ENCODE measurements around the gene TMEM231.
"Not testable (repeated sequence)": the region's sequence is repeated elsewhere in the genome, so short reads cannot be mapped to it uniquely, and the experiment has no call there.

The TMEM231 gene

GRCh38 chr16:75566758-75567255 lies 10.8 kb upstream of the TMEM231 start:
- no peak for DNase-seq (ENCODE audit: low spot score)

DNA sequence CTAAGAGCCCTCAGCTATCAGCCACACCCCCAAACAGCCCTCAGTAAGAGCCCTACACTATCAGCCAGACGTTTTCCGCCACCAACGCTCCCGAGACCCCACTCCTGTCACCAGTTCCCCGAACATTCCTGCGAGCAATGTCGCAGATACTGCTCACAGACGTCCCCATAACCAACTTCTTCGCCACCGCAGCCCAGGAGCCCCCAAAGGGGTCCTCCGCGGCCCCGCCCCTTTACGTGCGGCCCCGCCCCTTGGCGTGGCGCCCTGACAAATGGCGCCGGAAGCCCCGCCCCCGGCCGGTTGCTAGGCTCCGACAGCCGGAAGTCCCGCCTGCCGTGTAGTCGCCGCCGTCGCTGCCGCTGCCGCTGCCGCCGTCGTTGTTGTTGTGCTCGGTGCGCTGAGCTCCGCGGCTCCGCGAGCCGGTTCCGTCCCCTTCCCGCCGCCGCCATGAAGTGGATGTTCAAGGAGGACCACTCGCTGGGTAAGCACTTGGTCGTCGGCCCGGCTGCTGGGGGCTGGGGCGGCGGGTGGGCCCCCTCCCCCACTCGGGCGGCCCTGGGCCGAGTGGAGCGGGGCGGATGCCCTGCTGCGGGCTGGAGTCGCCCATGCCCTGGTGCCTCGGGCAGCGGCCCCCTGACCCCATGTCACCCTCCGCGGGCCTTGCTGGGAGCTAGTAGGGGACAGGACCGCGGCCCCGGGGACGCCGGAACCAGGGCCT lies 10.1 kb upstream of the TMEM231 start, which contains the start of gene GABARAPL2:
Gene GABARAPL2 (plus strand): TSS at position 340 of the 718 bp plus-strand sequence. CDS start 108 bp downstream, at position 448.
- peak; percentile 95 for DNase-seq (ENCODE audit: low spot score)

DNA sequence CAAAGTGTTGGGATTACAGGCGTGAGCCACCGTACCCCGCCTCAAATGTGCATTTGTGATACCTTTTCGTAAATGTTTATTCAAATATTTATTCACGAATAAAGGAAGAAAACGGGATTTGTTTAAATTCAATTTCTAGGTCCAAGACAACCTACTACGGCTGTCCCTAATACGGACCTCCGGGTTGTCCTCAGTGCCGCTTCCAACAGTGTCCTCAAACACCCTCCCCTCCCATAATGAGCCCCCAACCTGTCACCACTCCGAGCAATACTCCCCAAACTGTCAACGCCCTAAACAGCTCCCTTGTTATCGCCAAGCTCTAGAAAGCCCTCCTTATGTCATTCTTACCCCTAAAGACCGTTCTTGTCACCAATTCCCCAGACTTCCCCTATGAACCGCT lies 9.6 kb upstream of the TMEM231 start:
- no peak for DNase-seq (ENCODE audit: low spot score)

GRCh38 chr16:75559564-75560372 lies 3.7 kb upstream of the TMEM231 start:
- DNase-seq (ENCODE audit: low spot score), result no peak

DNA sequence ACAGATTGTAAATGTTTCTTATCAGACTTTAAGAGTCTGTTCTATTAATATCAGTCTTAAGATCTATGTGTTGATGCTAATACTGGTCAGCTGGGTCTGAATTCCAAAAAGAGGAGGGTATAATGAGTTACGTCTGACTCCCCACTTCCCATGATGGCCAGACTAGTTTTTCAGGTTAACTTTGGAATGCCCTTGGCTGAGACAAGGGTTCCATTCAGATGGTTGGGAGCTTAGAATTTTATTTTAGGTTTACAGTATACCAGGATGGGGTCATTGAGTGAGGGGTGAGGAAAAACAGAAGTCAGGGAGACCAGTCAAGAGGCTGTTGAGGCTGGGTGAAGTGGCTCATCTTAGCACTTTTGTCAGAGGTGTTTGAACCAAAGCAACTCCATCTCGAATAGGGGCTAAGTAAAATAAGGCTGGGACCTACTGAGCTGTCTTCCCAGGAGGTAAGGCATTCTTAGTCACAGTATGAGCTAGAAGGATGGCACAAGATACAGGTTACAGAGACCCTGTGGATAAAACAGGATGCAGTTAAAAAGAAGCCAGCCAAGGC lies 2.9 kb upstream of the TMEM231 start:
- no peak for DNase-seq (ENCODE audit: low spot score)

GRCh38 chr16:75556431-75556950 lies 439 bp upstream of the TMEM231 start:
- DNase-seq (ENCODE audit: low spot score), result no peak

GRCh38 chr16:75555213-75555706 lies 792 bp downstream of the TMEM231 start:
- DNase-seq (ENCODE audit: low spot score), result peak; percentile 81

DNA sequence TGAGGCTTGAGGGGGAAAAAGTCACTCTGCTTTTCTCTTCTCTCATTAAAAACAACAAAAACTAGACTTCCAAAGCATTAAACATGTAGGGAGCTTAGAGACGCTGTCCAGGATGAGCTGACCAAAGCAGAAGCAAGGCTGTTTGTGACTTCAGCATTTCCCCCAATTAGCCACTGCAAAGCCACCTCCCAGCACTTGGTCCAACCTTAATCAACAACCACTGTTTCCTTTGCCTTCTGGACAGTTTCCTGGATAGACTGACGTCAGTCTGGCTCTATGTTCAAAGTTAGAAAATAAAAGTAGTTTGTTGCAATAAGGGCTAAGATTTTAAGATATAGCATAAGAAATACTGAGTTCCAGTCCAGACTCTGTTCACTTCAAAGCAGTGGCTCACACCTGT lies 3.1 kb downstream of the TMEM231 start:
- no peak for DNase-seq (ENCODE audit: low spot score)

- DNase-seq (ENCODE audit: low spot score), result no peak
Observed at GRCh38 chr16:75550211-75550662, 5.8 kb downstream of the TMEM231 start.

DNA sequence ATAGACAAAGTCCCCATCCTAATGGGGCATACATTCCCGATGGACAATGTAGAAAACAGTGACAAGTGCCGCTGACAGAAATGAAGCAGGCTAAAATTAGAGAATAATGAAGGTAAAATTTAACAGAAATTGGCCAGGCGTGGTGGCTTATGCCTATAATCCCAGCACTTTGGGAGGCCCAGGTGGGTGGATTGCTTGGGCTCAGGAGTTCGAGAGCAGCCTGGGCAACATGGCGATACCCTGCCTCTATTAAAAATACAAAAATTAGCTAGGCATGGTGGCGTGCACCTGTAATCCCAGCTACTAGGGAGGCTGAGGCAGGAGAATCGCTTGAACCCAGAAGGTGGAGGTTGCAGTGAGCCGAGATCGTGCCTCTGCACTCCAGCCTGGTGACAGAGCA lies 7.6 kb downstream of the TMEM231 start:
- DNase-seq (ENCODE audit: low spot score), result not testable (repeated sequence)

GRCh38 chr16:75546293-75546692 lies 9.8 kb downstream of the TMEM231 start:
- DNase-seq (ENCODE audit: low spot score), result no peak

- DNase-seq (ENCODE audit: low spot score), result not testable (repeated sequence)
Observed at GRCh38 chr16:75545879-75546278, 10.2 kb downstream of the TMEM231 start.

DNA sequence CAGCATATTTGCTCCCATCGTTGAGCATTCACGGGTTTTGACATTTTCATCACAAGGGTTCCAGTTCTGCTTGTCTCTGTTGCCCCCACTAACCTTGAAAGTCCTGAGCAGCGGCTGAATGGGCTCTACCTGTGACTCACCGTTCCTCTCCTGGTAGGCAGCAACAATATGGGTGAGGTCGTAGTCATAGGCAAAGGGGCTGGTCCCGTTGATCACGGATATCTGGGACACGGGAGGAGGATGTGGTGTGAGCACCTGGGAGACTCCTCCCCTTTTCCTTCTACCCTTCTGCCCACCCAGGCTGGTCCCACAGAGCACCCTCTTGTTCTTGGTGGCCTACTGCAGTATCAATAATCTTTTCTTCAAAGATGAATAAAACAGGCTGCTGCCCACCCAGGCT lies 13.6 kb downstream of the TMEM231 start:
- not testable (repeated sequence) for DNase-seq (ENCODE audit: low spot score)

- DNase-seq (ENCODE audit: low spot score), result no peak
Observed at GRCh38 chr16:75541236-75541635, 14.8 kb downstream of the TMEM231 start.

DNA sequence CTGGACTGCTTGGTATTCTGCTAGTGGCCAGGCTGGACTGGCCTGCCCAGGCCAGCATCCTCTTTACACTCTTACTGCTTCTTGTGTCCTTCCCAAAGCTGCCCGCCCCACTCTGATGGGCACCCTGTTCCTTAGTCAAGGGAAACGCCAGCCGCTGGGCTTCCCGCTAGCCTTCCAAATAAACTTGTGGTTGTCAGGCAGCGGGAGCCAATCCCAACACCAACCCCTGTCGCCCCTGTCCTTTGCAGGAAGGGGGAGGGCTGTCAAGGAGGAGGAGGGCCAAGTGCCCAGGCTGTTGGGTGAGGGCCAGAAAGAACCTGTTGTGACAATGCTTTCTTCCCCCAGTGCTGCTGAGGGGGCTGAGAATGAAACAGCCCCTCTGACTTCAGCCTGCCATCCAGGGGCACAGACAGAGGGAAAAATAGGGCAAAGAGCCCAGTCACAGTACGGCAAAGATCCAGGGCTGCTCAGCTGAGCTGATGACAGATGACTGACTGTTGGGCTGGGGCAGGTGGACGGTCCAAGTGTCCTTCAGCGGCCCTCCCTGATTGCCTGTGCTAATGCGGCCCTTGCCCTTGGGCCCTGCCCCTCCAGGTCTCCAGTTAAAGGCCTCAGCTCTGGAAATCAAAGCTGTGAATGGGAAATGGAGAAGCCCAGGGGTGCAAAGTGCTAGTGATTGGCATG lies 17.0 kb downstream of the TMEM231 start:
- not testable (repeated sequence) for DNase-seq (ENCODE audit: low spot score)

DNA sequence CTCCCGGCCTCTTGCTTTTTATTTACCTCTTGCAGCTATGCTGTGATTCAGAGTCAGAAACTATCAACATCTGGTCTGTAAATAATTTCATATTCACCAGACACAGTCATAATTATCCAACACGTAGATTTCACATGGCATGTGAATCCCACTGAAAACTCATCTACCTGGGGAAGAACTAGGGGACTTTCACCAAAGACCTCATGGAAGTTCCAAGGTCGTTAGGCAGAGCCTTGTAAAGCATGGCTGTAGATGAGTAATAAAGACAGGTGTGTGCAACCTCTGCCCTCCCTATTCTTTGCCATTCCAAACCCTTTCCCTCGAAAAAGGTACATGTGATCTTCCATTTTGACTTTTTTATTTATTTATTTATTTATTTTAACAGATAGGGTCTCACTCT lies 18.3 kb downstream of the TMEM231 start:
- no peak for DNase-seq (ENCODE audit: low spot score)

DNA sequence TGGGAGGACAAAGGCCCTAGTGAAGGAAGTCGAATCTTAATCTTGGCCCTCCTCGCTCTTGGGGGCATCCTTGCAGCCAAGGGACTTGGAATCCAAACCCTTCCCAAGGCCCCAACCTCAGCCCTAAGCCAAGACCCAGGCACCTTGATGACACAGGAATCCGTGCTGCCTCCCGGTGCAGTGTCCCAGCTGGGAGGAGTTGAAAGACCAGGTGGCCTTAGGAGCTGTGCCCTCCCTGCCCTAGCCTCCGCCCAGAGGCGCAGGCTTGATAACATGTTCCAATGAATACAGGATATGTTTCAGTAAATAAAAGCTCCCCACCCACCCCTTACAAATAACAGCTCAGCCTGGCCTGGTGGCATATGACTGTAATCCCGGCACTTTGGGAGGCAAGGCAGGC lies 20.2 kb downstream of the TMEM231 start, which contains the start of gene CHST5:
Gene CHST5 (minus strand): TSS at position 208 of the 400 bp plus-strand sequence. CDS start 5,724 bp downstream, outside the sequence.
- DNase-seq (ENCODE audit: low spot score), result no peak

- no peak for DNase-seq (ENCODE audit: low spot score)
Observed at GRCh38 chr16:75535211-75535843, 20.7 kb downstream of the TMEM231 start.

DNA sequence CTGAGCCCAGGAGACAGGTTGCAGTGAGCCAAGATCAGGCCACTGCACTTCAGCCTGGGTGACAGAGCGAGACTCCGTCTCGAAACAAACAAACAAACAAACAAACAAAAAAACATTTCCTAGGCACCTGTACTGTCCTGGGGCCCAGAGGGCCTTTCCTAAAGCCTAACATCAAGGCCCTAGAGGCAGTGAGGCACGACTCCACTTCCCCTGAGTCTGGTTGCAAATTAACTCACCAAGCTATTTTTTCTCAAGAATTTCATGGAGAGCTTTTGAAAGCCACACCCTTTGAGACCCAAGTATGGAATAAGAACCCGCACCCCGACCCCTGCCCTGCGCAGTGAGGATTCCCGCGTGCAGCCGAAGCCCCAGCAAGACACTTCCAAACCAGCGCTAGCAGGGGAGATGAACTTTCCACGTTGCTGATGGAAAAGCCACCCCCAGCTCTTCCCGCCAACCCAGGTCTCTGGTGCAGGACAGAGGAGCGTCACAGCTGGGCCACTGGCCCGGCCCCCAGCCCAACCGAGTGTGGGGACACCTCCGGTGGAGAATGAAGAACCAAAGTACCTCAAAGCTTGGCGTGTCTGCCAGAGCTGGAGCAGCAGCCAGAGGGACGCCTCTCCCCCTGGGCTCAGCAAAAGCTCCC lies 21.4 kb downstream of the TMEM231 start:
- DNase-seq (ENCODE audit: low spot score), result no peak

GRCh38 chr16:75532791-75533190 lies 23.3 kb downstream of the TMEM231 start:
- DNase-seq (ENCODE audit: low spot score), result no peak
